ENCODE measurements around the gene TBXAS1.

TBXAS1 gene

GRCh38 chr7:139848274-139848673, 19.2 kb downstream of the TBXAS1 start:
- TF ChIP-seq ZFX (IDR thresholded peaks at IDR 0.05) (no peak), CTCF (conservative IDR thresholded peaks at IDR 0.05) (no peak)
- H3K27ac ChIP-seq, result no peak overlapping the region

- no peak overlapping the region for H3K27ac ChIP-seq
- TF ChIP-seq ZFX (IDR thresholded peaks at IDR 0.05), result no peak
- TF ChIP-seq CTCF (conservative IDR thresholded peaks at IDR 0.05), result no peak
Measured at GRCh38 chr7:139850906-139851305, 21.8 kb downstream of the TBXAS1 start.

- TF ChIP-seq ZFX (IDR thresholded peaks at IDR 0.05), result no peak
- TF ChIP-seq CTCF (conservative IDR thresholded peaks at IDR 0.05), result no peak
- no peak overlapping the region for H3K27ac ChIP-seq
Measured at GRCh38 chr7:139851770-139852481, 22.9 kb downstream of the TBXAS1 start.

- no peak overlapping the region for H3K27ac ChIP-seq
- TF ChIP-seq CTCF (conservative IDR thresholded peaks at IDR 0.05) (no peak), ZFX (IDR thresholded peaks at IDR 0.05) (no peak)
Measured at GRCh38 chr7:139852482-139852845, 23.4 kb downstream of the TBXAS1 start.

- H3K27ac ChIP-seq, result no peak overlapping the region
Measured at GRCh38 chr7:139853506-139854123, 24.6 kb downstream of the TBXAS1 start.

GRCh38 chr7:139854124-139854511, 25.1 kb downstream of the TBXAS1 start:
- no peak for TF ChIP-seq CTCF (conservative IDR thresholded peaks at IDR 0.05)
- no peak for TF ChIP-seq ZFX (IDR thresholded peaks at IDR 0.05)
- no peak overlapping the region for H3K27ac ChIP-seq

More at GRCh38 chr7:139853506-139854123, 24.6 kb downstream of the TBXAS1 start:
- TF ChIP-seq CTCF (conservative IDR thresholded peaks at IDR 0.05) (no peak), ZFX (IDR thresholded peaks at IDR 0.05) (no peak)

GRCh38 chr7:139854803-139855497, 25.9 kb downstream of the TBXAS1 start:
- no peak for TF ChIP-seq ZFX (IDR thresholded peaks at IDR 0.05)
- no peak for TF ChIP-seq CTCF (conservative IDR thresholded peaks at IDR 0.05)
- H3K27ac ChIP-seq, result no peak overlapping the region
